GM12878 (cell line): ENCODE results near the gene MTMR3.

ENCODE experiments used
- CTCF ChIP-seq, 3 experiments: IDR thresholded peaks in 2 of 3; conservative IDR thresholded peaks in 1 of 3; 2 replicates each; pipeline ENCODE4 v1.5.1; 2011; ENCODE audit warnings: low read depth in 3 of 3, low read length in 3 of 3, mild to moderate bottlenecking in 3 of 3, control low read depth in 2 of 3, moderate library complexity in 2 of 3, inconsistent platforms in 1 of 3, mixed read lengths in 1 of 3; ENCODE audit not compliant: control insufficient read depth in 2 of 3, insufficient read depth in 1 of 3; ENCODE audit errors: extremely low read depth in 1 of 3
- GABPA ChIP-seq: IDR thresholded peaks from 2 replicates; pipeline ENCODE4 v1.6.1; 2014; ENCODE audit warnings: antibody characterized with exemption, low read depth, mild to moderate bottlenecking, inconsistent platforms
- REST ChIP-seq: IDR thresholded peaks from 2 replicates; pipeline ENCODE4 v1.6.1; 2012; ENCODE audit warnings: mild to moderate bottlenecking, low read depth, low read length
- RFX5 ChIP-seq: IDR thresholded peaks from 2 replicates; pipeline ENCODE4 v1.6.1; 2011; ENCODE audit warnings: low read depth, low read length, improper control_type of control experiment
- SP1 ChIP-seq: IDR thresholded peaks from one replicate; pipeline ENCODE4 v1.6.1; 2011; ENCODE audit warnings: low read depth, low read length

DNA sequence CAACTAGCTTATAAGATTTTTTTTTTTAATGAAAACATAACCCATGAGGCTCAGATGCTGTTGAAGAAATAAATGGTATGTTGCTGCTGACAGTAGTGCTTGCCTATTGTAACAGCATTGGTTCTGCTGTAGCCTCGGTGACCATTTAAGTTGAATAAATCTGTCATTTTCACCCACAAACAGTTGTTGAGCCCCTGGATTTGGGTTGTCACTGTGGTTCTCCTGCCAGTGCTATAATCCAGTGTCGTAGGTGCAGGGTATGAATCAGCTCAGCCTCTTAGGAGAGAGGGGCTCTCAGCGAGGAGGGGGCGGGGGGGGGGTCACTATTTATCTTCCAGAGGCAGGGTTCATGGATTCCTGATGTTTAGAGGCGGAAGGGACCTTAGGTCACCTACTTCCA is 147.4 kb downstream of the MTMR3 start:
- TF ChIP-seq CTCF (IDR thresholded peaks at IDR 0.05 in 2 of 3, conservative IDR thresholded peaks at IDR 0.05 in 1 of 3; ENCODE audit: control insufficient read depth in 2 of 3, extremely low read depth in 1 of 3, insufficient read depth in 1 of 3, low read depth in 3 of 3, low read length in 3 of 3) (no peak), GABPA (no peak), SP1 (no peak), RFX5 (no peak), REST (no peak)
